ENCODE results near the gene PPM1A. TPM values are rescaled to one million over a fixed set of nuclear protein-coding genes. Genes with fewer than 3 reads are reported as not detected.

PPM1A gene
- total and polyA plus RNA-seq, 9 of the 15 experiments (the other 6 are each of a cell fraction or from before 2014, with no cell fraction given), result 5.5 to 23.9 (median 15.2) TPM

GRCh38 chr14:60204104-60204842 is 44.7 kb upstream of the PPM1A start:
- Histone ChIP-seq H3K4me1 (replicated peaks in 1 of 2; ENCODE audit: control insufficient read depth in 2 of 2, insufficient read depth in 2 of 2, low read length in 2 of 2) (no peaks in the 10 kb centered on the region), H3K79me2 (ENCODE audit: control insufficient read depth, insufficient read depth, low read length) (no peaks in the 10 kb centered on the region), H3K27ac (ENCODE audit: extremely low read depth, low read depth, low read length) (no peak overlapping the region), H4K20me1 (replicated peaks; ENCODE audit: control insufficient read depth, insufficient read depth, low read length) (no peaks in the 10 kb centered on the region), H3K36me3 (ENCODE audit: control insufficient read depth, insufficient read depth, low read length) (no peaks in the 10 kb centered on the region), H3K9me3 (replicated peaks; ENCODE audit: control insufficient read depth, insufficient read depth, low read depth, low read length) (peaks cover 1% of the 10 kb centered on the region; the same call in 1 of the 2 replicates), H3K9me1 (ENCODE audit: control insufficient read depth, insufficient read depth, low read length) (no peaks in the 10 kb centered on the region), H3K4me3 (no peak overlapping the region), H2AFZ (ENCODE audit: low read depth, low read length) (peak overlapping the region; percentile 77), H3K9ac (ENCODE audit: insufficient read depth in 1 of 2, low read depth in 2 of 2, low read length in 2 of 2) (no peak overlapping the region; a peak in 1 of 4 replicates), H3K27me3 (ENCODE audit: control insufficient read depth in 2 of 2, insufficient read depth in 2 of 2, low read length in 2 of 2) (no peaks in the 10 kb centered on the region), H3K4me2 (ENCODE audit: insufficient read depth, low read length) (peak overlapping the region; percentile 41; the same call in 1 of the 2 replicates)
- no peak for DNase-seq (ENCODE audit: extremely low read depth in 1 of 4, low spot score in 3 of 4)
- FAIRE-seq, result no peak
- POLR2A ChIA-PET, result interaction anchor here (0.9 kb wide), 1 partner anchor 17 kb away, joined by 3 read pairs; no protein-coding TSS in a partner anchor
- BruUV-seq (replicated peaks), result no TSS peak
- in situ Hi-C loops (cut with MboI) (loop anchor here (10.0 kb wide), 1 partner anchor 131 kb away; no protein-coding TSS in a partner anchor), intact Hi-C loops (cut with micrococcal nuclease) (no loop called here)
- 14% methylated on average over 8 of the region's 8 CpGs for WGBS (ENCODE audit: insufficient coverage, low coverage, missing lambda C conversion rate)
- ATAC-seq, result no peak
- CTCF ChIA-PET (ENCODE audit: low intra/inter-chr PET ratio), result no interaction called here
- TF ChIP-seq ESRRA (IDR thresholded peaks at IDR 0.05; ENCODE audit: borderline replicate concordance, low read depth), result 0 out of 2 replicates have a peak, but pooled peaks have one; percentile 20
- no peak for TF ChIP-seq RBM15 (IDR thresholded peaks at IDR 0.05; ENCODE audit: insufficient read depth, low read length)

All from K562 (cell line).